ENCODE results near the gene ZBTB38.

ZBTB38 gene

DNA sequence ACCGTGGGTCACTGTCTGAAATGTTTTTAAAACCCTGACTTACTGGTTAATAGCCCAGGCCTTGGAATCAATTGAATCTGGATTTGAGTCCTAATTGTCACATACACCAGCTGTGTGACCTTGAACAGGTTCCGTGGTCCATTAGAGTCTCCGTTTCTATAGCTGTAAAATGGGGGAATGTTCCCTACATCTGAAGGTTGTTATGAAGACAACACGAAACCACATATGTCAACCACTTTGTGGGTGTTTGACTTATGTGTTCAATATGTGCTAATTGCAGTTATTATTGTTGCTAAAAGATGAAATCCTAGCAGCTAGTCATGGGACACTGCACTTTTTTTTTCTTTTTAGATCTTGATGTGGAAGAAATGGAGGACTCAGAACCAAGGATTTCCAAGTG, 35.3 kb downstream of the ZBTB38 start:
- no peak for DNase-seq (ENCODE audit: low read depth in 2 of 3, low spot score in 1 of 3)

DNA sequence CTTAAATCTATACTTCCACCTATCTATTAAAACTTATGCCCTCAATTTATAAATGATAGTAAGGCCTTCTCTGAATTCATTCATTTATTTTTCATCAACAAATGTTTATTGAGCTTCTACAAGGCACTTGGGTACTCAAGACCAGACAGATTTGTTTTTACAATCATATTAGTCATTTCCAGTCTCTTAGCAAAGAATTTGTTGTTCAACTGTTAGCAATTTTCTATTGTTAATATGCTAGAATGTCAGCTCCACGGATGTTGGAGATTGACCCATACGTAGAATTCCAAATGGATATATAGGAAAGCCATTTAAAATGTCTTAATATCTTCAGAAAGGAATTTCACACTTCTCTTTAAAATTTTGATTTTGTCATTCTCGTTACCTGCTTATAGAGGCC, 36.7 kb downstream of the ZBTB38 start:
- no peak for DNase-seq (ENCODE audit: low read depth in 2 of 3, low spot score in 1 of 3)

DNA sequence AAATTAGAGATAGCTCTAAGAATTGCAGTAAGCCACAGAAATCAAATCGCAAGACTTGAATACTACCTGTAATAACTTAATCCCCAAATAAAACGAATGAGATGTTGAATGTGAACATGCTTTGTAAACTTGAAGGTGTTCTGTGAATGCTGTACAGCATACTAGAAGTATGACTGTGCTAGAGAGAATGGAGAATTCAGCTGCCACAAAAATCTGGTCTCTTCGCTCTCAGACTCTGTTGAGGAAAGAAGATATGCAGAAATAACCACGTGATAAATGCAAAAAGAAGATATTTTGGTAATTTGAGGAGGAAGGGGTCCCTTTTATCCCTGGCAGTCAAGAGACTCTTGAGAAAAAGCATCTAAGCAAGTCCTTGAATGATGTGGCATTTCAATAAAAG, 37.3 kb downstream of the ZBTB38 start:
- DNase-seq (ENCODE audit: low read depth in 2 of 3, low spot score in 1 of 3) = no peak

GRCh38 chr3:141406265-141406664, 38.0 kb downstream of the ZBTB38 start:
- no peak for DNase-seq (ENCODE audit: low read depth in 2 of 3, low spot score in 1 of 3)

GRCh38 chr3:141407047-141407446, 38.7 kb downstream of the ZBTB38 start:
- no peak for DNase-seq (ENCODE audit: low read depth in 2 of 3, low spot score in 1 of 3)

GRCh38 chr3:141407825-141408224, 39.5 kb downstream of the ZBTB38 start:
- no peak for DNase-seq (ENCODE audit: low read depth in 2 of 3, low spot score in 1 of 3)

- DNase-seq (ENCODE audit: low read depth in 2 of 3, low spot score in 1 of 3) = no peak
These were observed 40.3 kb downstream of the ZBTB38 start for GRCh38 chr3:141408596-141408995.

GRCh38 chr3:141409940-141410241, 41.6 kb downstream of the ZBTB38 start:
- DNase-seq (ENCODE audit: low read depth in 2 of 3, low spot score in 1 of 3) = no peak

DNA sequence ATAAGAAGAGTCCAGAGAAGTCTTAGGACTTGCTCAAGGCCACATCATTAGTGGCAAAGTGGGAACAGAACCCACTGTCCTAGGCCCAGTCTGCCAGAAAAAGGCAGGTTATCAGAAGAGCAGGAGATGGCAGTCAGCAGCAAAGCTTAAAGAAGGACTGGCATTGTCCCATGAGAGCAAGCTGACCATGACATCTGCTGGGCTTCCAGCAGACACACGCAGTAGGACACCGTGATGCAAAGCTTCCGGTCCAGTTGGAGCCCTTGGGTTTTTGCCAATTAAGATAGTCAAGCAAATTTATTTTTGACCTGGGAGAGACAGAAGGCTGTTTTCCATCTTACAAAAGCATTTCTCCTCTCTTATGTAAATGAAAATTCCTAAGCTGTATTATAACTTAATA, 42.1 kb downstream of the ZBTB38 start:
- no peak for DNase-seq (ENCODE audit: low read depth in 2 of 3, low spot score in 1 of 3)

DNA sequence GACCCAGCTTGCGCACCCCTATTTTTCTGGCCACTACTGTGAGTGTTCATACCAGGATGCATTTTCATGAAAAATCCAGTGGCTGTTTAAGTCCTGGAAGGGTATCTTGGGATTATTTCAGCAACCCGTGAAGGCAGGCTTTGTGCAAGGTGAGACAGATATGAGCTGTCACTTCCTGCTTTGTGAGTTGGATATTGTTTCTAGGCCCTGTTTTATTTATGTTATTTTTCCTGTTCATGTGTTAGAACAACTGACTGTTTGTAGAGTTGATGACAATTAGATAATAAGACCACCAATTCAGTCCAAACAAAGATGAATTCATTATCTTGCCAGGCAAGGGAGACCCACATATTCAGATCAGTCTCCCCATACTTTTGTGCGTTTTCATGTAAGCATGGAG, 42.5 kb downstream of the ZBTB38 start:
- DNase-seq (ENCODE audit: low read depth in 2 of 3, low spot score in 1 of 3) = no peak

GRCh38 chr3:141411251-141411771, 43.0 kb downstream of the ZBTB38 start:
- no peak for DNase-seq (ENCODE audit: low read depth in 2 of 3, low spot score in 1 of 3)

DNA sequence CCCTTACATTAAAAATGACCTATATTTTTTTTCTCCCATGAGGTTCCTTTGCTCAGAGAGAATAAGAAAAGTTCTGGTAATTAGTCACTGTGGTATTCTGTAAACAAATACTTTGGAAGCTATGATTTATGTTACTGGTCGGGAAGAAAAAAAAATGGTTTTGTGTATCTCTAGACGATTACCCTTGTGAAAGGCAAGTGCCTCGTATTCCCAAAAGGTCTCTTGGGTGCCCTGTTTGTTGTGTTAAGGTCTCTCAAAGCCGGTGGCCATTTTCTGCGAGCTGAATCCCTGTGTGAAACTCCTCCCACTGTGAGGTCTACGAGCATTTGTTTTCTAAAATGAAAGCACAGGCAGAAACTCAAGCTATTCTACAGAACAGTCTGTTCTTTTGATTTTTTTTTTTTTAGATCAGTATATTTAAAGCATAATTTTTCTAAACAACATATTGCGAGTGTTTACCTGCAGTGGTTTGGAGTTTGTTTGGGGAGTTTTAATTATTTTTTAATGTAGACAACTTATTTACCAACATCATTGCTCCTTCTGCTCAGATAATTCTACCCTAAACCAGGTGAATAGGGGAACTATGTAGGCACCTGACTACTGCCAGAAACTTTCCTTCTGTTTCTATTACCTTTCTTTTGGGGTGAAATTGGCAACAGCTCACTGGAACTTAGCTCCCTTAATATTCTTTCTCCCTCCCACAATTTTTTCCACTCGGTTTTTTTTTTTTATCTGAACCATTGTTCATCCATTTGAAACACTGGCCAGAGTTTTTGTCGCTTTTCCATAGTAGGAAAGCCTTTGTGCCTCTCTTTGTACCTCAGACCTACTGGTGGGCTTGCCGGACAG, 44.0 kb downstream of the ZBTB38 start:
- DNase-seq (ENCODE audit: low read depth in 2 of 3, low spot score in 1 of 3) = peak in 1 of 3 donors; percentile 45

DNA sequence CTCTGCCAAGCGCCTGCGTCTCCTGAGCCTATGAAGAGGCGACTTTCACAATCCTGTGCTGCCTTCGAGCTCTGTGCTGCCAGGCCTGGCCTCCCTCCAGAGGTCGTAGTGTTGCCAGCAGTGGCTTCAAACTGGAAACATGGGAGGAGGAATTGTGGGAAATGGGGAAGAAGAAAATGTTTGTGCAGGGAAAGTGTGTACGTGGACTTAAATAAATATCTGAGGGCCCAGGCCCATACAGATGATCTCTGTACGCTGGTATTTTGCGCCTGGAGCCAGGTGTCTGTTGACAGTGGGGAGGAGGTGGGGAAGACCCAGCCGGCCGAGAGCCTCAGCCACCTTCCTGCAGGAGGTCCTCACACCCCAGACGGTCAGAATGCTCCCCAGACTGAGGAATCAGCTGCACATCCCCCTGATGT, 44.6 kb downstream of the ZBTB38 start:
- DNase-seq (ENCODE audit: low read depth in 2 of 3, low spot score in 1 of 3) = no peak

DNA sequence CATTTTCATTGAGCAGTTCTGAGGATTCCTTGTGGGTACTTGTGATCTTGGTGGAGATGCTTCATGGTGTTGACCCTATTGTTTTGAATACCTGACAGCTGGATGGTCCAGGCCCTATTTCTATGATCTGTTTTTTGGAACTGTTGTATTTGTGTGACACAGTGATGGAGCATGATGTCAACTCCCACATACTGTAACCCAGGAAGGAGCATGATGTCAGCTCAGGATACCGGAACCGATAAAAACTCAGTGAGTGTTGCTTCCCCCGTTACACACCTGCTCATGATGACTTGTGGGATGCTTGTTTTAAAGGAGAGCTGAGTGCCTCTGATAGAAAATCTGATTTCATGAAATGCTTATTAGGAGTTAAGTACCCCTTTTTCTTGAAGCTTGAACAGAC, 45.1 kb downstream of the ZBTB38 start:
- DNase-seq (ENCODE audit: low read depth in 2 of 3, low spot score in 1 of 3) = no peak

GRCh38 chr3:141413801-141414689, 45.7 kb downstream of the ZBTB38 start:
- DNase-seq (ENCODE audit: low read depth in 2 of 3, low spot score in 1 of 3) = no peak

DNA sequence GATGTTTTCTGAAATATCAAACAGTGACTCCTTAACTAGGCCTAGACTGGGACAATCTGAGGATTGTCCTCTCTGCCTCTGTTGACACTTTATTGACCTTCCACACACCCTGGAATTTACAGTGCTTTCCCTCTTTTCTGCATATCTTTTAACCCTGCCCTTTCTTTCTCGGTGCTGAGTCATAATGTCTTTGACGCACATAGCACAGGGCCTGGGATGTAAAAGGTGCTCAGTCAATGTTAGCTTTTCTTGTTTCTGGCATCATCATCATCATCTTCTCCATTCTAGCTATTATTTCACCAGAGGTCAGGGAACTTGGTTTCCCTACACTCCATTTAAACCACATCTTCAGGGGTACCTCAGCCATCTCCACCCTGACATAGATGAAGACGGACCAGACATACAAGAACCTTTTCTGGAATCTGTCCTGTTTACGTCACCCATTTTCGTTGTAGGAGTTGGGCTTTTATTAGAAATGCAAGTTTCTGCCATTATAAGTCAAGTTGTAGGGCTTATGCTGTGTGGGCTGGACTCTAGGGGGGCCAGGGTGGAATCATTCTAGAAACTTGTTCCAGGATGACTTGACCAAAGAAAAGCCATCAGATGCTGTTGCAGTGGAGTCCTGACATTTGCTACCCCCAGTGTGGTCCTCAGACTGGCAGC, 46.6 kb downstream of the ZBTB38 start:
- no peak for DNase-seq (ENCODE audit: low read depth in 2 of 3, low spot score in 1 of 3)

DNA sequence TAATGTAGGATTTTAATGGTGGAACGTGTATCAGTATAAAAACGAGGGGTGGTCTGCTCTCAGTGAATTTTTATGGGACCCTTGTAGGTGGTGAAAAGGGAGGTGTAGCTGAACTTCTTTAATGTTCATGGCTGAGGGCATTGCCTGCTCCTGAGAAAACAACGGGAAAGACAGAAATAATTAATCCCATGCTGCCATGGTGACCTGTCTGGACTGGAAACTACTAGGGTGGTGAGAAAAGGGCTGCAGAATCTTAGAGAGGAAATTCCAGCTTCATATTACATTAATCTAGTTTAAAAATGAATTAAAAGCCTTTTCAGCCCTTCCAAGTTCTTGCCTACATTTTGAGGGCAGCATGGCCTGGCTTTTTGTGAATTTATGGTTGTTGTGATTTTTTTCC, 47.6 kb downstream of the ZBTB38 start:
- DNase-seq (ENCODE audit: low read depth in 2 of 3, low spot score in 1 of 3) = no peak
